ENCODE data around the gene BRD3. TPM values are rescaled to one million over a fixed set of nuclear protein-coding genes. Genes with fewer than 3 reads are reported as not detected.
A peak's percentile ranks its signal among the peaks of the same experiment; 100 is the strongest.

The BRD3 gene
- total RNA-seq, 1 experiment from 2014 or later: 63.1 TPM

DNA sequence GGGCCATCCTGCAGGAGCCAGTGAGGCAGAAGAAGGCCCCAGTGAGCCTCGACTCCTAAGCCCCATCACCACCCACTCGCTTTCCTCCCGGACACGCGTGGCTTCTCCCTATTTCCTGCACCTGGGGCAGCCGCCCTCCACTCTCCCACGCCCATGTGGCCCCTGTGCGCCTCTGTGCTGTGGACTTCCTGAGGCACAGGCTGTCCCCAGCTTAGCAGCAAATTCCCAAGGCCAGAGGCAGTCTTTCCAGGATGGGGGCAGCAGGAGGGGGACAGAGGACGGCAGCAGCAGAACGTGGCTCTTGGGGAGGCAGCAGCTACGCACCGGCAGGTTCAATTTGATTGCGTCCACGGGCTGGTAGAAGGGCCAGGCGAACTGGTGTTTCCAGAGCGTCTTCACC is 14.9 kb downstream of the BRD3 start:
- H3K27ac ChIP-seq (ENCODE audit: insufficient read length, low read depth, low read length): no peak overlapping the region
- no peak overlapping the region for H3K23ac ChIP-seq (ENCODE audit: insufficient read length, low read depth, low read length)
- Mint-ChIP-seq H3K4me3 (no peak overlapping the region), H3K27ac (peak overlapping the region in 1 of 3 experiments; percentile 18; a peak in 1 of 7 replicates), H3K36me3 (ENCODE audit: insufficient read depth in 1 of 3, low read depth in 3 of 3) (peaks cover 15 to 49% (median 47%) of the 10 kb centered on the region in 3 experiments; a peak in 6 of 7 replicates), H3K27me3 (ENCODE audit: low read depth) (no peaks in the 10 kb centered on the region), H3K9me3 (no peaks in the 10 kb centered on the region), H3K4me1 (peaks cover 4 to 12% of the 10 kb centered on the region in 2 experiments)
- H3K18ac ChIP-seq (ENCODE audit: insufficient read length, low read depth, low read length): no peak overlapping the region
- H3K9me3 ChIP-seq (ENCODE audit: control insufficient read depth, low read depth, low read length): no peaks in the 10 kb centered on the region
- H4K8ac ChIP-seq (replicated peaks; ENCODE audit: insufficient read length, low read depth, low read length): no peak overlapping the region
- no peak overlapping the region for H4K91ac ChIP-seq (ENCODE audit: insufficient read length, low read depth, low read length)
- H3K27me3 ChIP-seq (ENCODE audit: insufficient read depth, low read length): no peaks in the 10 kb centered on the region
- H3K56ac ChIP-seq (ENCODE audit: insufficient read length, low read depth, low read length): no peak overlapping the region
- no peak overlapping the region for H2AFZ ChIP-seq (ENCODE audit: low read length)
- H3K79me2 ChIP-seq (ENCODE audit: insufficient read depth, low read length): peaks cover 24% of the 10 kb centered on the region; the same call in 1 of the 2 replicates
- H3K9ac ChIP-seq (ENCODE audit: extremely low read depth, insufficient read length, low read length): no peak overlapping the region
- no peak overlapping the region for H4K5ac ChIP-seq (ENCODE audit: insufficient read length, low read depth, low read length)
- no CpG with 5 or more reads among the region's 16 CpGs for WGBS (ENCODE audit: extremely low coverage, insufficient read length, low lambda C conversion rate)
- no peaks in the 10 kb centered on the region for H3K79me1 ChIP-seq (ENCODE audit: insufficient read depth, low read depth, low read length, poor library complexity, severe bottlenecking)
- H4K20me1 ChIP-seq (ENCODE audit: control insufficient read depth, insufficient read depth, insufficient read length): no peaks in the 10 kb centered on the region
- H3T11ph ChIP-seq (ENCODE audit: low read length): no peak overlapping the region
- H3K4me2 ChIP-seq (ENCODE audit: insufficient read depth, insufficient read length, low read length): no peak overlapping the region
- no peak overlapping the region for H2BK120ac ChIP-seq (ENCODE audit: low read depth, low read length, poor library complexity, severe bottlenecking)
- H2AK5ac ChIP-seq (ENCODE audit: insufficient read length, low read length): no peak overlapping the region
- no peak overlapping the region for H2BK12ac ChIP-seq (ENCODE audit: insufficient read length, low read depth, low read length)
- H3K14ac ChIP-seq (ENCODE audit: insufficient read depth, low read length): no peak overlapping the region
- no peak for DNase-seq
- H2BK5ac ChIP-seq (ENCODE audit: insufficient read length, low read length): no peak overlapping the region
- H3K23me2 ChIP-seq (ENCODE audit: insufficient read length, low read depth, low read length, poor library complexity, severe bottlenecking): no peaks in the 10 kb centered on the region
- H2BK20ac ChIP-seq (ENCODE audit: low read depth, low read length, poor library complexity, severe bottlenecking): no peak overlapping the region
- H2BK15ac ChIP-seq (ENCODE audit: low read depth, low read length): no peak overlapping the region
- no peaks in the 10 kb centered on the region for H3K4me1 ChIP-seq (ENCODE audit: insufficient read depth, low read length)
- TF ChIP-seq, protein P1, sequence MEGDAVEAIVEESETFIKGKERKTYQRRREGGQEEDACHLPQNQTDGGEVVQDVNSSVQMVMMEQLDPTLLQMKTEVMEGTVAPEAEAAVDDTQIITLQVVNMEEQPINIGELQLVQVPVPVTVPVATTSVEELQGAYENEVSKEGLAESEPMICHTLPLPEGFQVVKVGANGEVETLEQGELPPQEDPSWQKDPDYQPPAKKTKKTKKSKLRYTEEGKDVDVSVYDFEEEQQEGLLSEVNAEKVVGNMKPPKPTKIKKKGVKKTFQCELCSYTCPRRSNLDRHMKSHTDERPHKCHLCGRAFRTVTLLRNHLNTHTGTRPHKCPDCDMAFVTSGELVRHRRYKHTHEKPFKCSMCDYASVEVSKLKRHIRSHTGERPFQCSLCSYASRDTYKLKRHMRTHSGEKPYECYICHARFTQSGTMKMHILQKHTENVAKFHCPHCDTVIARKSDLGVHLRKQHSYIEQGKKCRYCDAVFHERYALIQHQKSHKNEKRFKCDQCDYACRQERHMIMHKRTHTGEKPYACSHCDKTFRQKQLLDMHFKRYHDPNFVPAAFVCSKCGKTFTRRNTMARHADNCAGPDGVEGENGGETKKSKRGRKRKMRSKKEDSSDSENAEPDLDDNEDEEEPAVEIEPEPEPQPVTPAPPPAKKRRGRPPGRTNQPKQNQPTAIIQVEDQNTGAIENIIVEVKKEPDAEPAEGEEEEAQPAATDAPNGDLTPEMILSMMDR (conservative IDR thresholded peaks at IDR 0.05): no peak
- H3K4ac ChIP-seq (ENCODE audit: low read depth, low read length): no peak overlapping the region

Data from H9 (cell line).